Measurements from ENCODE around the gene MARK3.
"Not testable (repeated sequence)": the region's sequence is repeated elsewhere in the genome, so short reads cannot be mapped to it uniquely, and the experiment has no call there.

The MARK3 gene

DNA sequence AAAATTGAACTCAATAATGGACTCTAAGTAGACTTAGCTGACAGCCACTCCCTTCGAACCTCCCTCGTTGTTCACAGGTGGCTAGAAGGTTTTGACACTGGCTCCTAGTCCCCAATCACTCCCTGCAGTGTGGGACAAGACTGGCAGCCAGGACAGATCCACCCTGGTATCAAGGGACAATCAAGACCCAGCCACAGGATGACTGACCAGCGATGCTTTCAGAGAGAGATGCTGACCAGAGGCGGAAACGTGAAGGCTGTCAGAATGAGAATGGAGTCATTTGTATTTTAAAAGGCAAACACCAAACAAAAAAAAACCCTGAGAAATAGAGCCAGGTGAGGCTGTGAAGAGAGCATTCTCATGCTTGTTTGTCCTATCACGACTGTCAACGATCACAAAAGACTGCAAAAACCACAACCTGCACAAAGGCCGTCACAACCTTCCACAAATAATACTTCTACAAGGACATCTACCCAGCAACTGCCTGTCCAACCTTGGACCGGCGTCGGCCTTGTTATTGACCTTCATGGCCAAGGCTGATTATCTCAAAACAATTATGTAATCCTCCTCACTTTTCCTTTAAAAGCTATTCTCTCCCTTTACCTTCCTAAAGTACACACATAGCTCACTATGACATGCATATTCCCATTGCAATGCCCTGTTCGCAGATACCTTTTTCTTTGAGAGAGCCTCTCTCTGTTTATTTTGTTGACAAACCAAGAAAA is 38.0 kb upstream of the MARK3 start:
- H3K4me1 ChIP-seq (ENCODE audit: control insufficient read depth, insufficient read depth, low read length, unreplicated experiment), result peaks cover 10% of the 10 kb centered on the region
- H3K27ac ChIP-seq (ENCODE audit: low read depth, low read length), result no peak overlapping the region
- no peaks in the 10 kb centered on the region for H3K79me2 ChIP-seq (ENCODE audit: control insufficient read depth, insufficient read depth, low read length, unreplicated experiment)
- no peaks in the 10 kb centered on the region for H3K27me3 ChIP-seq (ENCODE audit: insufficient read depth, low read length)
- peaks cover 21% of the 10 kb centered on the region for H3K36me3 ChIP-seq (ENCODE audit: insufficient read depth, low read length)
- H2AFZ ChIP-seq (ENCODE audit: low read length, unreplicated experiment), result no peak overlapping the region
- H3K4me3 ChIP-seq (ENCODE audit: low read depth, low read length), result no peak overlapping the region

DNA sequence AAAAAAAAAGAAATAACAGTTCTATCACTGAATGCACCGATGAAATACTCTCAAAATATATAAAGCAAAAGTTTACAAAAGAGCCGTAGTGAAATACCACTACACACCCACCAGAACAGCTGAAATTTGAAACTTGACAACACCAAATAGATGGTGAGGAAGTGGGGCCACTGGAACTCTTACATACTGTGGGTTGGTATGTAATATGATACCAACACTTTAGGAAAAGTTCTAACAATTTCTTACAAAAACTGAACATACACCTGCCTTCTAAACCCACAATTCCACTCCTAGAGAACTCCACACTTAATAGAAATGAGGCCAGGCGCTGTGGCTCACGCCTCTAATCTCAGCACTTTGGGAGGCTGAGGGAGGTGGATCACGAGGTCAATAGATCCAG is 37.1 kb upstream of the MARK3 start:
- Histone ChIP-seq H3K79me2 (ENCODE audit: control insufficient read depth, insufficient read depth, low read length, unreplicated experiment) (no peaks in the 10 kb centered on the region), H3K4me1 (ENCODE audit: control insufficient read depth, insufficient read depth, low read length, unreplicated experiment) (peaks cover 10% of the 10 kb centered on the region), H3K4me3 (ENCODE audit: low read depth, low read length) (no peak overlapping the region), H3K27me3 (ENCODE audit: insufficient read depth, low read length) (no peaks in the 10 kb centered on the region), H3K27ac (ENCODE audit: low read depth, low read length) (no peak overlapping the region), H2AFZ (ENCODE audit: low read length, unreplicated experiment) (no peak overlapping the region), H3K36me3 (ENCODE audit: insufficient read depth, low read length) (peaks cover 14% of the 10 kb centered on the region; the same call in 1 of the 2 replicates)

DNA sequence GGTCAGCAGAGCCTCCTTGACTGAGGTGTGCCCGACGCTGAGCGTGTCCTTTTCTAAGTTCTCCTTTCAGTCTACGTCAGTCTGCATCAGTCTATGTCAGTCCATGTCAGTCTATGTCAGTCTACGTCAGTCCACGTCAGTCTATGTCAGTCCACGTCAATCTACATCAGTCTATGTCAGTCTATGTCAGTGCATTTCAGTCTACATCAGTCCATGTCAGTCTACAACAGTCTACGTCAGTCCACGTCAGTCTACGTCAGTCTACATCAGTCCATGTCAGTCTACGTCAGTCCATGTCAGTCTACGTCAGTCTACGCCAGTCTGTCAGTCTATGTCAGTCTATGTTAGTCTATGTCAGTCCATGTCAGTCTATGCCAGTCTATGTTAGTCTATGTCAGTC is 35.2 kb upstream of the MARK3 start:
- no peaks in the 10 kb centered on the region for H3K27me3 ChIP-seq (ENCODE audit: insufficient read depth, low read length)
- H2AFZ ChIP-seq (ENCODE audit: low read length, unreplicated experiment), result no peak overlapping the region
- H3K4me1 ChIP-seq (ENCODE audit: control insufficient read depth, insufficient read depth, low read length, unreplicated experiment), result peaks cover 2% of the 10 kb centered on the region
- H3K79me2 ChIP-seq (ENCODE audit: control insufficient read depth, insufficient read depth, low read length, unreplicated experiment), result no peaks in the 10 kb centered on the region
- H3K36me3 ChIP-seq (ENCODE audit: insufficient read depth, low read length), result peaks cover under 1% of the 10 kb centered on the region; the same call in 1 of the 2 replicates
- H3K27ac ChIP-seq (ENCODE audit: low read depth, low read length), result no peak overlapping the region
- H3K4me3 ChIP-seq (ENCODE audit: low read depth, low read length), result no peak overlapping the region

DNA sequence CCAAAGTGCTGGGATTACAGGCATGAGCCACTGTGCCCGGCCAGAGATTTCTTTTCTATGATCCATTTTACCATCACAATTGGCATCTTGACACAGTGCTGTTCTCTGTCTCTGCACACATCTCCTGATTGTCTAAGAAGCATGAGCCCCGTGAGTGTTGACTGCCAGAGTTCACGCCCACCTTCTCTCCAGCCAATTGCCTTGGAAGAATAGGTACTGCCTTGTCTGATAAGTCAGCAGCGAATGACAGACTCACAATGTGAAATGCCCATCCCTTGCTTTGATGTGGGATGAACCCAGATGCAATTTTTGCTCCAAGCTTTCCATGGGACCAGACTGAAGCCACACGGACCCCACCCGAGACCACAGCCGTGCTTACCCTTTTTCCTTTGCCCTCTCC is 31.9 kb upstream of the MARK3 start:
- Histone ChIP-seq H3K36me3 (ENCODE audit: insufficient read depth, low read length) (no peaks in the 10 kb centered on the region), H3K27ac (ENCODE audit: low read depth, low read length) (no peak overlapping the region), H3K4me1 (ENCODE audit: control insufficient read depth, insufficient read depth, low read length, unreplicated experiment) (no peaks in the 10 kb centered on the region), H3K4me3 (ENCODE audit: low read depth, low read length) (no peak overlapping the region), H3K27me3 (ENCODE audit: insufficient read depth, low read length) (no peaks in the 10 kb centered on the region), H2AFZ (ENCODE audit: low read length, unreplicated experiment) (no peak overlapping the region), H3K79me2 (ENCODE audit: control insufficient read depth, insufficient read depth, low read length, unreplicated experiment) (no peaks in the 10 kb centered on the region)

DNA sequence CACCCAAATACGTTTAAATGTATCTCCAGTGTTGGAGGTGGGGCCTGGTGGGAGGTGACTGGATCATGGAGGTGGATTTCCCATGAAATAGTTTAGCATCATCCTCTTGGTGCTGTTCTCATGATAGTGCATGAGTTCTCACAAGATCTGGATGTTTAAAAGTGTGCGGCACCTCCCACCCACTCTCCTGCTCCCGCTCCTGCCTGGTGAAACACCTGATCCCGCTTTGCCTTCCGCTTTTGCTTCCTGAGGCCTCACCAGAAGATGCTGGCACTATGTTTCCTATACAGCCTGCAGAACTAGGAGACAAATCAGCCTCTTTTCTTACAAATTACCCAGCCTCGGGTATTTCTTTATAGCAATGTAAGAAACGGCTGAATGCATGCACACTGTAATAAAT is 31.1 kb upstream of the MARK3 start:
- Histone ChIP-seq H3K4me3 (ENCODE audit: low read depth, low read length) (no peak overlapping the region), H3K27me3 (ENCODE audit: insufficient read depth, low read length) (no peaks in the 10 kb centered on the region), H3K4me1 (ENCODE audit: control insufficient read depth, insufficient read depth, low read length, unreplicated experiment) (no peaks in the 10 kb centered on the region), H3K79me2 (ENCODE audit: control insufficient read depth, insufficient read depth, low read length, unreplicated experiment) (no peaks in the 10 kb centered on the region), H2AFZ (ENCODE audit: low read length, unreplicated experiment) (no peak overlapping the region), H3K36me3 (ENCODE audit: insufficient read depth, low read length) (no peaks in the 10 kb centered on the region), H3K27ac (ENCODE audit: low read depth, low read length) (no peak overlapping the region)

DNA sequence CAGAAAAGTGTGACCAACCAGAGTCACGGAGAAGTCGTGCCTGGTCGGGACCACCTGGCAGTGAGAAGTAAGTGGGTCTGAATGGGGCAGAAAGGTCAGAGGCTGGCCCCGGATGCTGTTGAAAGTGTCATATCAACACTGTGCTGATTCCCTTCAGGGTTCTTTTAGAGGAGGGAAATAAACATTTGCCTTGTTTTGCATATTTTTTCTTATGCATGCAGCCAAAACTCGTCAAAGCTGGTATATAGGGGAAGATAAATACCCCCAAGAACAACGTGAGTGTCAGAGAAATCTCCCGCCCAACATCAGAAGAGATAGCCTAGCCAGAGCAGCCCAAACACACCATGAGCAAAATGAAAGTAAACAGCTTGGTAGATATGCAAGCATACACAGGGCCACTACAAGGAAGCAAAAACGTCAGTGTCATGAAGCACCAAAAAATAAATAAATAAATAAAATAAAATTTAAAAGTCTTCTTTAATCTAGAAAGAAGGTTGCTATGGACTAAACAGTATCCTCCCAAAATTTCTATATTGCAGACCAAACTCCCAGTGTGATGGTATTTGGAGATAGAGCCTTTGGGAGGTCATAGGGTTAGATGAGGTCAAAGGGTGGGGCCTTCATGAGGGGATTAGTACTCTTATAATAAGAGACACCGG is 29.1 kb upstream of the MARK3 start:
- no peak overlapping the region for H3K27ac ChIP-seq (ENCODE audit: low read depth, low read length)
- no peak overlapping the region for H3K4me3 ChIP-seq (ENCODE audit: low read depth, low read length)
- H3K79me2 ChIP-seq (ENCODE audit: control insufficient read depth, insufficient read depth, low read length, unreplicated experiment), result no peaks in the 10 kb centered on the region
- no peak overlapping the region for H2AFZ ChIP-seq (ENCODE audit: low read length, unreplicated experiment)
- H3K27me3 ChIP-seq (ENCODE audit: insufficient read depth, low read length), result no peaks in the 10 kb centered on the region
- H3K36me3 ChIP-seq (ENCODE audit: insufficient read depth, low read length), result no peaks in the 10 kb centered on the region
- H3K4me1 ChIP-seq (ENCODE audit: control insufficient read depth, insufficient read depth, low read length, unreplicated experiment), result no peaks in the 10 kb centered on the region

DNA sequence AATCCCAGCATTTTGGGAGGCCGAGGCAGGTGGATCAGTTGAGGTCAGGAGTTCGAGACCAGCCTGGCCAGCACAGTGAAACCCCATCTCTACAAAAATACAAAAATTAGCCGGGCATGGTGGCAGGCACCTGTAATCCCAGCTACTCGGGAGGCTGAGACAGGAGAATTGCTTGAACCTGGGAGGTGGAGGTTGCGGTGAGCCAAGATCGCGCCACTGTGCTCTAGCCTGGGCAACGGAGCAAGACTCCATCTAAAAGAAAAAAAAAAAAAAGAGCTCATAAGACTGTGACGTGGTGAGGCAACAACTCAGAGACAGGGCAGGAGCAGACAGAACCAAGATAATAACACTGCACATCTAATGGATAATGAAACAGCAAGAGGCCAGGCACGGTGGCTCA is 27.7 kb upstream of the MARK3 start:
- not testable (repeated sequence) for H3K4me3 ChIP-seq (ENCODE audit: low read depth, low read length); H3K36me3 ChIP-seq (ENCODE audit: insufficient read depth, low read length); H2AFZ ChIP-seq (ENCODE audit: low read length, unreplicated experiment); H3K79me2 ChIP-seq (ENCODE audit: control insufficient read depth, insufficient read depth, low read length, unreplicated experiment); H3K27ac ChIP-seq (ENCODE audit: low read depth, low read length); H3K27me3 ChIP-seq (ENCODE audit: insufficient read depth, low read length)
- peaks cover 12% of the 10 kb centered on the region for H3K4me1 ChIP-seq (ENCODE audit: control insufficient read depth, insufficient read depth, low read length, unreplicated experiment)

DNA sequence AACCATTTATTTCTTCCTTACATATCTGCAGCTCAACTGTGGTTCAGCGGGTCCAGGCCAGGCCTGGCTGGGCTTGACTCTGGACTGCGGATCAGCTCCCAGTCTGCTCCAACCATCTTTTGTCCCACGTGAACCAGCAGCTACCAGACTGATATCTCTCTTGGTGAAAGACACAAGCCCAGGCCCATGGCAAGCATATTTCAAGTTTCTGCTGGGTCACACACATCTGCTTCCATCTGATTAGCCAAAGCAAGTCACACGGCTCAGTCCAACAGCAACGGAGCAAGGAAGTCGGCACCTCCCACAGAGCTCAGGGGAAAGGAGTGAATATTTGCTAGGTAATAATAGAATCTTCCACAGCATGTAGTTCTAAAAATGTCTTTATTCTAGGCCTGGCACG is 24.7 kb upstream of the MARK3 start:
- Histone ChIP-seq H3K27me3 (ENCODE audit: insufficient read depth, low read length) (no peaks in the 10 kb centered on the region), H3K4me3 (ENCODE audit: low read depth, low read length) (no peak overlapping the region), H3K4me1 (ENCODE audit: control insufficient read depth, insufficient read depth, low read length, unreplicated experiment) (peaks cover 12% of the 10 kb centered on the region), H3K36me3 (ENCODE audit: insufficient read depth, low read length) (no peaks in the 10 kb centered on the region), H2AFZ (ENCODE audit: low read length, unreplicated experiment) (peak overlapping the region; percentile 41), H3K27ac (ENCODE audit: low read depth, low read length) (no peak overlapping the region), H3K79me2 (ENCODE audit: control insufficient read depth, insufficient read depth, low read length, unreplicated experiment) (no peaks in the 10 kb centered on the region)

DNA sequence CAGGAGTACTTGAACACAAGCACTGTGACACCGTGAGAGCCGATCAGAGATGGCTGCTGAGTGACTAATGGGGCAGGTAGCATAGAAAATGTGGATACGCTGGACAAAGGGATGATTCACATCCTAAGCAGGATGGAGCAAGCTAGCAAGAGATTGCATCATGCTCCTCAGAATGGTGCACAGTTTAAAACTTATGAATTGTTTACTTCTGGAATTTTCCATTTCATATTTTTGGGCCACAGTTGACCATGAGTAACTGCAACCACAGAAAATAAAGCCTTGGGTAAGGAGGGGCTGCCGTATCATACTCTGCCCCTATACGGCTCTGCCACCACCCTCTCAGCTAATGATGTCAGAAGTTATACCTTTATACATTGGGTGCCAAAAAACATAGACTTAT is 23.3 kb upstream of the MARK3 start:
- no peaks in the 10 kb centered on the region for H3K79me2 ChIP-seq (ENCODE audit: control insufficient read depth, insufficient read depth, low read length, unreplicated experiment)
- H3K27ac ChIP-seq (ENCODE audit: low read depth, low read length), result peak overlapping the region; percentile 87
- H3K4me3 ChIP-seq (ENCODE audit: low read depth, low read length), result no peak overlapping the region
- H3K36me3 ChIP-seq (ENCODE audit: insufficient read depth, low read length), result no peaks in the 10 kb centered on the region
- H2AFZ ChIP-seq (ENCODE audit: low read length, unreplicated experiment), result no peak overlapping the region
- H3K27me3 ChIP-seq (ENCODE audit: insufficient read depth, low read length), result no peaks in the 10 kb centered on the region
- peaks cover 12% of the 10 kb centered on the region for H3K4me1 ChIP-seq (ENCODE audit: control insufficient read depth, insufficient read depth, low read length, unreplicated experiment)

DNA sequence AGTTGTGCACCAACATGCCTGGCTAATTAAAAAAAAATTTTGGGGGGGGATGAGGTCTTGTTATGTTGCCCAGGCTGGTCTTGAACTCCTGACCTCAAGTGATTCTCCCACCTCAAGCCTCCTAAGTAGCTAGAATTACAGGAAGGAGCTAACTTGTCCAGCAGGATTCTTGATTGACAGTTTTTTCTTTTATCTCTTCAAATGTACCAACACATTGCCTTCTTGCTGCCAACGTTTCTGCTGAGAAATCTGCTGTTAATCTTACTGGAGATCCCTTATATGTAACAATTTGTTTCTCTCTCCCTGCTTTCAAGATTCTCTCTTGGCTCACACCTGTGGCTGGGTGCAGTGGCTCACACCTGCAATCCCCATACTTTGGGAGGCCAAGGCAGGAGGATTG is 22.4 kb upstream of the MARK3 start:
- Histone ChIP-seq H3K79me2 (ENCODE audit: control insufficient read depth, insufficient read depth, low read length, unreplicated experiment) (no peaks in the 10 kb centered on the region), H3K4me3 (ENCODE audit: low read depth, low read length) (no peak overlapping the region), H3K4me1 (ENCODE audit: control insufficient read depth, insufficient read depth, low read length, unreplicated experiment) (peaks cover 12% of the 10 kb centered on the region), H3K27ac (ENCODE audit: low read depth, low read length) (peak overlapping the region; percentile 87), H3K27me3 (ENCODE audit: insufficient read depth, low read length) (no peaks in the 10 kb centered on the region), H2AFZ (ENCODE audit: low read length, unreplicated experiment) (no peak overlapping the region), H3K36me3 (ENCODE audit: insufficient read depth, low read length) (no peaks in the 10 kb centered on the region)

DNA sequence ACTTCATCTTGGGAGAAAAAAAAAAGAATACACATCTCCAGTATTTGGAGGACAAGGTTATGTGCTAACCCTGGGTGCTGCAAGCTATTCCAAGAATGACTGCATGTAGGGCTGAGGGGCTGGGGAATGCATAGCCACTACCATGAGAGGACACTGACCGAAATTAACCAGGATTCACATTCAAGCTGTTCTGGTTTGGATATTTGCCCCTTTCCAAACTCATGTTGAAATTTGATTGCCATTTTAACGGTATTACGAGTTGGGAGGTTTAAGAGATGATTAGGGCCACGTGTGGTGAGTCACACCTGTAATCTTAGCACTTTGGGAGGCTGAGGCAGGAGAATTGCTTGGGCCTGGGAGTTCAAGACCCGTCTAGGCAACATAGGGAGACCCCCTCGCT is 18.5 kb upstream of the MARK3 start:
- Histone ChIP-seq H3K79me2 (ENCODE audit: control insufficient read depth, insufficient read depth, low read length, unreplicated experiment) (no peaks in the 10 kb centered on the region), H2AFZ (ENCODE audit: low read length, unreplicated experiment) (no peak overlapping the region), H3K4me3 (ENCODE audit: low read depth, low read length) (no peak overlapping the region)

More for the DNA sequence above, 18.5 kb upstream of the MARK3 start:
- Histone ChIP-seq H3K4me1 (ENCODE audit: control insufficient read depth, insufficient read depth, low read length, unreplicated experiment) (peaks cover 6% of the 10 kb centered on the region), H3K36me3 (ENCODE audit: insufficient read depth, low read length) (no peaks in the 10 kb centered on the region), H3K27ac (ENCODE audit: low read depth, low read length) (no peak overlapping the region), H3K27me3 (ENCODE audit: insufficient read depth, low read length) (no peaks in the 10 kb centered on the region)
